COLO668 (cell line): Measurements from ENCODE around the gene TXNL4A.

ENCODE experiments used
- DNase-seq: peaks from one replicate; lab custom pipeline; 2025; ENCODE audit not compliant: unreplicated experiment; lab: John Stamatoyannopoulos, UW

Gene TXNL4A

GRCh38 chr18:79964330-79965118 lies 23.8 kb downstream of the TXNL4A start, which contains the start of gene HSBP1L1:
HSBP1L1 (plus strand) TSS chr18:79964643; CDS start chr18:79964736, 93 bp downstream.
- peak; percentile 87 for DNase-seq

GRCh38 chr18:79963658-79964329 lies 24.6 kb downstream of the TXNL4A start:
- DNase-seq = no peak

GRCh38 chr18:79962835-79963657 lies 25.3 kb downstream of the TXNL4A start:
- DNase-seq = no peak

GRCh38 chr18:79962311-79962710 lies 26.1 kb downstream of the TXNL4A start:
- DNase-seq = no peak

GRCh38 chr18:79961527-79962291 lies 26.7 kb downstream of the TXNL4A start:
- DNase-seq = no peak

GRCh38 chr18:79960921-79961526 lies 27.3 kb downstream of the TXNL4A start:
- no peak for DNase-seq

GRCh38 chr18:79960161-79960801 lies 28.1 kb downstream of the TXNL4A start:
- DNase-seq = peak; percentile 36

GRCh38 chr18:79958981-79959380 lies 29.4 kb downstream of the TXNL4A start:
- DNase-seq = no peak

- DNase-seq = no peak
Observed at GRCh38 chr18:79956276-79956675, 32.1 kb downstream of the TXNL4A start.

- DNase-seq = no peak
Observed at GRCh38 chr18:79955302-79956075, 32.9 kb downstream of the TXNL4A start.

- no peak for DNase-seq
Observed at GRCh38 chr18:79954791-79955190, 33.6 kb downstream of the TXNL4A start.

GRCh38 chr18:79953971-79954651 lies 34.3 kb downstream of the TXNL4A start:
- no peak for DNase-seq

GRCh38 chr18:79952996-79953559 lies 35.3 kb downstream of the TXNL4A start:
- DNase-seq = peak; percentile 50

GRCh38 chr18:79952456-79952995 lies 35.8 kb downstream of the TXNL4A start:
- no peak for DNase-seq

GRCh38 chr18:79951545-79952455 lies 36.6 kb downstream of the TXNL4A start, which contains the start of gene SLC66A2:
SLC66A2 (minus strand) TSS chr18:79951653; CDS start chr18:79950926, 727 bp downstream.
- peak; percentile 92 for DNase-seq

- peak; percentile 71 for DNase-seq
Observed at GRCh38 chr18:79950515-79951341, 37.6 kb downstream of the TXNL4A start.
